NB4 (cell line): Measurements from ENCODE around the gene LRRC3B.

Experiments
- MYC ChIP-seq: IDR thresholded peaks from 2 replicates; pipeline ENCODE4 v1.6.1; 2011; ENCODE audit warnings: low read depth, low read length
- POLR2A ChIP-seq: IDR thresholded peaks from 2 replicates; pipeline ENCODE4 v1.6.1; 2011; ENCODE audit warnings: mild to moderate bottlenecking; ENCODE audit not compliant: insufficient read length; ENCODE audit errors: extremely low read depth
- TF ChIP-seq, protein P1 (sequence below): IDR thresholded peaks from one replicate; pipeline ENCODE4 v1.5.1; 2012; ENCODE audit warnings: low read depth, low read length
- TF ChIP-seq, protein P2 (sequence below): IDR thresholded peaks from 2 replicates; pipeline ENCODE4 v1.6.1; 2011; ENCODE audit warnings: low read depth, low read length

DNA sequence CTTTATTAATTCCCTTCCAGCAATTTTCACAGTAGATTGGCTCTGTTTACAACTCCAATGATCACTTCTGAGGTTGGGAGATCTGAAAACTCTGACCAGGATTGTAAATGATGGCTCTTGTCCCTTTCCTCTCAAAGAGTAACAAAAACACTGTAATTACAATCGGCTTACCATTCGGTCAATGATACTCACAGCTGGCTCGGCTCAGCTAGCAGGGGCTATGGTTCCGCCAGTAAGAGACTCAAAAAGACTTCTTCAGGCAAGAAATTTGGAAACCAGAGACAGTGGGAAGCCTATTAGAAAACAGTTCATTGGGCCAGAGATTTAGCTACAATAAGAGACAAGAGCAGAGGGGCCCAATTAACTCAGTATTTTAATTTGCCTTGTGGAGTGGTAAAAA, 96.6 kb downstream of the LRRC3B start:
- TF ChIP-seq, protein P1, sequence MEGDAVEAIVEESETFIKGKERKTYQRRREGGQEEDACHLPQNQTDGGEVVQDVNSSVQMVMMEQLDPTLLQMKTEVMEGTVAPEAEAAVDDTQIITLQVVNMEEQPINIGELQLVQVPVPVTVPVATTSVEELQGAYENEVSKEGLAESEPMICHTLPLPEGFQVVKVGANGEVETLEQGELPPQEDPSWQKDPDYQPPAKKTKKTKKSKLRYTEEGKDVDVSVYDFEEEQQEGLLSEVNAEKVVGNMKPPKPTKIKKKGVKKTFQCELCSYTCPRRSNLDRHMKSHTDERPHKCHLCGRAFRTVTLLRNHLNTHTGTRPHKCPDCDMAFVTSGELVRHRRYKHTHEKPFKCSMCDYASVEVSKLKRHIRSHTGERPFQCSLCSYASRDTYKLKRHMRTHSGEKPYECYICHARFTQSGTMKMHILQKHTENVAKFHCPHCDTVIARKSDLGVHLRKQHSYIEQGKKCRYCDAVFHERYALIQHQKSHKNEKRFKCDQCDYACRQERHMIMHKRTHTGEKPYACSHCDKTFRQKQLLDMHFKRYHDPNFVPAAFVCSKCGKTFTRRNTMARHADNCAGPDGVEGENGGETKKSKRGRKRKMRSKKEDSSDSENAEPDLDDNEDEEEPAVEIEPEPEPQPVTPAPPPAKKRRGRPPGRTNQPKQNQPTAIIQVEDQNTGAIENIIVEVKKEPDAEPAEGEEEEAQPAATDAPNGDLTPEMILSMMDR, result no peak
- TF ChIP-seq POLR2A (no peak), MYC (no peak)
- TF ChIP-seq, protein P2, sequence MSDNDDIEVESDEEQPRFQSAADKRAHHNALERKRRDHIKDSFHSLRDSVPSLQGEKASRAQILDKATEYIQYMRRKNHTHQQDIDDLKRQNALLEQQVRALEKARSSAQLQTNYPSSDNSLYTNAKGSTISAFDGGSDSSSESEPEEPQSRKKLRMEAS, result no peak
